Measurements from ENCODE around the gene ABCA7. TPM values are rescaled to one million over a fixed set of nuclear protein-coding genes. Genes with fewer than 3 reads are reported as not detected.
A peak's percentile ranks its signal among the peaks of the same experiment; 100 is the strongest.

ABCA7 gene
- total and polyA plus RNA-seq, 2 of the 8 experiments (the other 6 are each of a cell fraction or from before 2014, with no cell fraction given), result 10.4 to 25.6 TPM

DNA sequence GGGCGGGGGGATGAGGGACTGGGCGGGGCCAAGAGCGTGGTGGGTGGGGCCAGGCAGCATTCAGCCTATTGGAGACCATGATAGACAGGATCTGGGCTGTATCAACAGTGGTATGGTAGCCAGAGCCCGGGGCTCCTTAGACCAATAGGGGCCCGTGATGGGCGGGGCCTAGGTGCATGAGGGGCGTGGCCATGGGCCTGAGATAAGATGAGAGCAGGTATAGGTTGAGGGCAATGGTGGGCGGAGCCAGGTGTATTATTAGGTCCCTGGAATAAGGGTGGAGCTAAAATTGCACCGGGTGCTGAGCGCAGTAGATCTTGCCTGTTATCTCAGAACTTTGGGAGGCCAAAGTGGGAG, 5.3 kb downstream of the ABCA7 start:
- H3K9ac ChIP-seq (replicated peaks in 1 of 4; ENCODE audit: extremely low read depth in 1 of 4, low read depth in 3 of 4, low read length in 3 of 4), result no peak overlapping the region
- H3K4me1 ChIP-seq (replicated peaks in 1 of 4; ENCODE audit: control insufficient read depth in 3 of 4, insufficient read depth in 4 of 4, low read length in 3 of 4), result peaks cover 0 to 8% (median 6%) of the 10 kb centered on the region in 4 experiments; a peak in 6 of 7 replicates
- FAIRE-seq (no peak), DNase-seq (ENCODE audit: low read depth in 1 of 2, low spot score in 2 of 2) (peak in 1 of 2 experiments; percentile 85)
- CTCF ChIA-PET (ENCODE audit: partially characterized antibody), result interaction anchor here (0.6 to 1.4 kb wide), 3 partner anchors 20 to 35 kb away, joined by 3 to 4 read pairs (median 4); no protein-coding TSS in a partner anchor
- peaks cover 6% of the 10 kb centered on the region for H3K23me2 ChIP-seq (ENCODE audit: low read depth, low read length)
- H2AFZ ChIP-seq (ENCODE audit: low read length), result no peak overlapping the region
- H4K8ac ChIP-seq (ENCODE audit: extremely low read depth, insufficient read depth, low read length), result no peak overlapping the region
- H3K9me3 ChIP-seq (ENCODE audit: insufficient read depth in 2 of 2, low read depth in 1 of 2, low read length in 1 of 2), result peaks cover 0 to 5% of the 10 kb centered on the region in 2 experiments; a peak in 1 of 4 replicates
- peaks cover 0 to 14% (median 0%) of the 10 kb centered on the region in 4 experiments; a peak in 1 of 8 replicates for H3K36me3 ChIP-seq (ENCODE audit: control insufficient read depth in 2 of 4, insufficient read depth in 4 of 4, low read length in 3 of 4)
- no peak overlapping the region for H3K4me2 ChIP-seq (ENCODE audit: insufficient read depth in 1 of 2, low read depth in 2 of 2, low read length in 2 of 2)
- no peak overlapping the region for H3K14ac ChIP-seq (ENCODE audit: insufficient read length)
- no peak overlapping the region for H2BK12ac ChIP-seq (ENCODE audit: low read depth, low read length)
- H3K4ac ChIP-seq (replicated peaks; ENCODE audit: insufficient read length, low read depth, low read length), result no peak overlapping the region
- H3K23ac ChIP-seq (ENCODE audit: insufficient read length), result no peak overlapping the region
- H4K91ac ChIP-seq (replicated peaks; ENCODE audit: insufficient read length, low read length), result no peak overlapping the region
- H2AK5ac ChIP-seq (ENCODE audit: low read depth, low read length), result no peak overlapping the region
- H3K79me2 ChIP-seq (ENCODE audit: control insufficient read depth in 1 of 2, insufficient read depth in 2 of 2, low read length in 2 of 2), result no peaks in the 10 kb centered on the region
- H3K27ac ChIP-seq (ENCODE audit: low read depth, low read length), result no peak overlapping the region
- no peak overlapping the region for H3K18ac ChIP-seq (ENCODE audit: extremely low read depth, low read length)
- no peak overlapping the region for H2BK5ac ChIP-seq (ENCODE audit: low read depth, low read length)
- no peak overlapping the region for H3K4me3 ChIP-seq (ENCODE audit: extremely low read depth in 1 of 4, insufficient read depth in 2 of 4, low read depth in 3 of 4, low read length in 4 of 4)
- no peak overlapping the region for H2BK20ac ChIP-seq (ENCODE audit: low read length)
- WGBS, 2 experiments (ENCODE audit: extremely low coverage in 1 of 2, insufficient coverage in 1 of 2, insufficient read length in 1 of 2, insufficient replicate concordance in 2 of 2, low coverage in 1 of 2, low lambda C conversion rate in 2 of 2, missing lambda C conversion rate in 1 of 2), result 80% methylated on average over 5 of the region's 10 CpGs; no CpG with 5 or more reads in 1 of the 2 experiments
- H2BK120ac ChIP-seq (replicated peaks; ENCODE audit: low read depth, low read length), result no peak overlapping the region
- H4K5ac ChIP-seq (ENCODE audit: insufficient read length, low read depth, low read length), result no peak overlapping the region
- no peaks in the 10 kb centered on the region for H3K79me1 ChIP-seq (ENCODE audit: low read depth, low read length)
- POLR2A ChIA-PET (ENCODE audit: partially characterized antibody), result interaction anchor here (1.1 to 16.4 kb wide), 5 partner anchors 12 to 224 kb away, joined by 3 to 509 read pairs (median 4); partner anchors contain the start of genes ARHGAP45, CIRBP, CNN2 and RNU6-2
- H4K20me1 ChIP-seq (replicated peaks in 1 of 2; ENCODE audit: control insufficient read depth in 1 of 2, insufficient read depth in 2 of 2, low read length in 2 of 2), result peaks cover 0 to 2% of the 10 kb centered on the region in 2 experiments
- H3K56ac ChIP-seq (replicated peaks; ENCODE audit: insufficient read length, low read depth, low read length), result no peak overlapping the region
- H2BK15ac ChIP-seq (ENCODE audit: low read length), result no peak overlapping the region
- no peaks in the 10 kb centered on the region for H3K27me3 ChIP-seq (replicated peaks in 1 of 4; ENCODE audit: control insufficient read depth in 3 of 4, extremely low read depth in 1 of 4, insufficient read depth in 3 of 4, low read length in 3 of 4)
- TF ChIP-seq SP1 (IDR thresholded peaks at IDR 0.05; ENCODE audit: low read depth, low read length) (peak; percentile 87), CBX5 (IDR thresholded peaks at IDR 0.05; ENCODE audit: low read depth, low read length) (no peak), ATF3 (IDR thresholded peaks at IDR 0.05; ENCODE audit: insufficient read depth, low read depth, low read length) (no peak), MAFK (IDR thresholded peaks at IDR 0.05; ENCODE audit: low read depth, low read length) (no peak), CHD2 (IDR thresholded peaks at IDR 0.05; ENCODE audit: low read length) (0 out of 2 replicates have a peak, but pooled peaks have one; percentile 19), JUN (IDR thresholded peaks at IDR 0.05; ENCODE audit: low read depth, low read length) (no peak)
